ENCODE measurements around the gene MBD3. TPM values are rescaled to one million over a fixed set of nuclear protein-coding genes. Genes with fewer than 3 reads are reported as not detected.
A peak's percentile ranks its signal among the peaks of the same experiment; 100 is the strongest.

The MBD3 gene
- total and polyA plus RNA-seq, 2 of the 4 experiments (the other 2 are of a cell fraction), result 42.5 to 66.3 TPM

- Histone ChIP-seq H3K36me3 (ENCODE audit: control insufficient read depth, insufficient read depth, low read length) (peaks cover 3% of the 10 kb centered on the region; the same call in 1 of the 2 replicates), H2AK9ac (replicated peaks; ENCODE audit: low read depth, low read length, poor library complexity) (no peak overlapping the region), H3K18ac (ENCODE audit: low read depth, low read length) (no peak overlapping the region), H2AFZ (replicated peaks; ENCODE audit: low read length, poor library complexity) (peak overlapping the region; percentile 21), H2AK5ac (ENCODE audit: low read depth, low read length) (no peak overlapping the region), H3K4ac (ENCODE audit: low read depth, low read length) (no peak overlapping the region), H2BK15ac (ENCODE audit: low read depth, low read length) (no peak overlapping the region), H3K56ac (ENCODE audit: extremely low read depth, insufficient read depth, low read length) (no peak overlapping the region), H3K14ac (replicated peaks; ENCODE audit: low read depth, low read length) (no peak overlapping the region), H4K8ac (ENCODE audit: low read depth in 2 of 2, low read length in 2 of 2) (no peak overlapping the region), H3K4me1 (ENCODE audit: control insufficient read depth, insufficient read depth, low read length) (peaks cover 2% of the 10 kb centered on the region; the same call in 1 of the 2 replicates), H3K9ac (ENCODE audit: low read depth, low read length) (no peak overlapping the region), H3K23ac (ENCODE audit: low read depth, low read length) (no peak overlapping the region), H2BK20ac (ENCODE audit: low read depth, low read length) (no peak overlapping the region), H3K79me1 (ENCODE audit: low read depth in 1 of 2, low read length in 2 of 2) (no peaks in the 10 kb centered on the region; a peak in 1 of 4 replicates), H2BK5ac (ENCODE audit: low read depth, low read length, poor library complexity, severe bottlenecking) (no peak overlapping the region), H3K27ac (ENCODE audit: insufficient read depth, low read length) (no peak overlapping the region), H4K20me1 (ENCODE audit: insufficient read depth, low read length) (peaks cover 10% of the 10 kb centered on the region), H4K91ac (ENCODE audit: insufficient read depth, low read depth, low read length) (no peak overlapping the region), H2BK120ac (ENCODE audit: low read depth, low read length) (no peak overlapping the region), H4K5ac (ENCODE audit: low read depth, low read length) (no peak overlapping the region), H3K4me3 (ENCODE audit: insufficient read depth, low read depth, low read length) (no peak overlapping the region), H3K9me3 (ENCODE audit: control insufficient read depth, insufficient read depth, low read length) (no peaks in the 10 kb centered on the region), H3K9me1 (ENCODE audit: insufficient read depth, low read length) (no peaks in the 10 kb centered on the region), H3K27me3 (ENCODE audit: control insufficient read depth, insufficient read depth, low read length) (no peaks in the 10 kb centered on the region; the same call in 1 of the 2 replicates), H3K4me2 (ENCODE audit: low read depth, low read length) (no peak overlapping the region)
- no peak for DNase-seq
- TF ChIP-seq RFX5 (IDR thresholded peaks at IDR 0.05; ENCODE audit: low read depth, low read length) (no peak), MAFK (IDR thresholded peaks at IDR 0.05; ENCODE audit: low read depth, low read length) (no peak), CHD1 (IDR thresholded peaks at IDR 0.05; ENCODE audit: low read depth, low read length) (no peak), BHLHE40 (IDR thresholded peaks at IDR 0.05; ENCODE audit: low read depth, low read length) (no peak), FOS (IDR thresholded peaks at IDR 0.05; ENCODE audit: low read depth, low read length) (no peak), POLR2A (IDR thresholded peaks at IDR 0.05; ENCODE audit: low read depth, low read length) (no peak), CTCF (conservative IDR thresholded peaks at IDR 0.05; ENCODE audit: low read depth, low read length) (no peak)
- no peak for ATAC-seq (ENCODE audit: low read depth)
- ChIA-PET POLR2A (ENCODE audit: unreplicated experiment) (no interaction called here), CTCF (no interaction called here)
- 100% methylated on average over 5 of the region's 12 CpGs; no CpG with 5 or more reads in 1 of the 2 experiments for WGBS, 2 experiments (ENCODE audit: extremely low coverage in 2 of 2, insufficient read length in 1 of 2)
- dilution Hi-C loops (cut with HindIII; ENCODE audit: low sequenced_read_pairs, unreplicated experiment) (no loop called here), in situ Hi-C loops (cut with MboI; ENCODE audit: low sequenced_read_pairs) (no loop called here), intact Hi-C loops (cut with micrococcal nuclease) (no loop called here)
- BruUV-seq (replicated peaks), result no TSS peak
Measured at GRCh38 chr19:1571358-1571757, 21.3 kb downstream of the MBD3 start.
